ENCODE measurements around the gene DPRX.

GRCh38 chr19:53647792-53648191, 16.0 kb downstream of the DPRX start:
- TF ChIP-seq EP300 (IDR thresholded peaks at IDR 0.05) (no peak), CTCF (IDR thresholded peaks at IDR 0.05) (no peak)
